ENCODE data around the gene MUC3A.
"Not testable (repeated sequence)": the region's sequence is repeated elsewhere in the genome, so short reads cannot be mapped to it uniquely, and the experiment has no call there.

The MUC3A gene

DNA sequence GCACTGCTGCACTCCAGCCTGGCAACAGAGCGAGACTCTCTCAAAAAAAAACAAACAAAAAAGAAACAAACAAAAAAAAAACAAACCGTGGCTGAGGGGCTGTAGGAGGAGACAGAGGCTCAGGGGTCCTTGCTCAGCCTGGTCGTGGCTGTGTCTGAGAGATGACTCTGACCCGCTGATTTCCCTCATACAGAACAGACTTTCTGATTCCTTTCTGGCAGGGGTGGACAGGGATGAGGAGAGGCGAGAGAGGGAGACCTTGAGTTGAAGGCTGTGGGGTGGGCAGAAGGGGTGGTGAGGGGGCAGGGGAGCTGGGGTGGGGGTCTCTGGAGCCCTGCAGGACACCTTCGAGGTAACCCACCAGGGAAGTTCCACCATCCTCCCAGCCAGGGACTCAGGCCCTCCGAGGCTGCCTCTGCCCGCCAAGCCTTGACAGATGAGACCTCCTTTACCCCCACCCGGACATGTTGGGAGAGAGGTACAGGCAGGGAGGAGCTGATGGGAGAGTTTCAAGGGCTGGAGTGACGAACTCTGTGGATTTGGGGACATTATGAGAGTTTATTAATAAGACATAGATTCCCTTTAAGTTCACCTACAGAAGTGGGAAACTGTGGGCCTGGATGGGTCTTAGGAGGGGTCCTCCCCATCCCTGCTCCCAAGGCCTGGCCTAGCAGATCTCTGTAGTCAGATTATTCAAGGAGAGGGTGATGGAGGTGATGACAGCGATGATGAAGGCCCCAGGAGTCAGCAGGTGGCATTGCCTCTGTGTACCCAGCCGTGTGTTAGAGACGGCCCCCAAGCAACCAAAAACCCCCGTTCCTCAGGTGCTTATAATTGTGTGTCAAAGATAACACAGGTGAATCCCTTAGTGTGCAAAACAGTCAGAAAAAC, 22.0 kb downstream of the MUC3A start:
- DNase-seq (ENCODE audit: low spot score), result no peak

GRCh38 chr7:100972002-100972347, 22.6 kb downstream of the MUC3A start:
- DNase-seq (ENCODE audit: low spot score), result no peak

- DNase-seq (ENCODE audit: low spot score), result no peak
These were observed 24.7 kb downstream of the MUC3A start for GRCh38 chr7:100974021-100974420.

GRCh38 chr7:100975371-100975821, 26.1 kb downstream of the MUC3A start:
- DNase-seq (ENCODE audit: low spot score), result no peak

GRCh38 chr7:100978300-100978699, 29.0 kb downstream of the MUC3A start:
- DNase-seq (ENCODE audit: low spot score), result no peak

GRCh38 chr7:100983451-100984187, 34.3 kb downstream of the MUC3A start:
- DNase-seq (ENCODE audit: low spot score), result no peak

GRCh38 chr7:100984241-100984918, 35.0 kb downstream of the MUC3A start:
- not testable (repeated sequence) for DNase-seq (ENCODE audit: low spot score)

GRCh38 chr7:100985033-100985797, 35.9 kb downstream of the MUC3A start:
- DNase-seq (ENCODE audit: low spot score), result not testable (repeated sequence)

DNA sequence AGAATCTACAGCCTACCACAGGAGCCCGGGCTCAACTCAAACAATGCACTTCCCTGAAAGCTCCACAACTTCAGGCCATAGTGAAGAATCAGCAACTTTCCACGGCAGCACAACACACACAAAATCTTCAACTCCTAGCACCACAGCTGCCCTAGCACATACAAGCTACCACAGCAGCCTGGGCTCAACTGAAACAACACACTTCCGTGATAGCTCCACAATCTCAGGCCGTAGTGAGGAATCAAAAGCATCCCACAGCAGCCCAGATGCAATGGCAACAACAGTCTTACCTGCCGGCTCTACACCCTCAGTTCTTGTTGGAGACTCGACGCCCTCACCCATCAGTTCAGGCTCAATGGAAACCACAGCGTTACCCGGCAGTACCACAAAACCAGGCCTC, 42.3 kb downstream of the MUC3A start:
- DNase-seq (ENCODE audit: low spot score), result no peak

DNA sequence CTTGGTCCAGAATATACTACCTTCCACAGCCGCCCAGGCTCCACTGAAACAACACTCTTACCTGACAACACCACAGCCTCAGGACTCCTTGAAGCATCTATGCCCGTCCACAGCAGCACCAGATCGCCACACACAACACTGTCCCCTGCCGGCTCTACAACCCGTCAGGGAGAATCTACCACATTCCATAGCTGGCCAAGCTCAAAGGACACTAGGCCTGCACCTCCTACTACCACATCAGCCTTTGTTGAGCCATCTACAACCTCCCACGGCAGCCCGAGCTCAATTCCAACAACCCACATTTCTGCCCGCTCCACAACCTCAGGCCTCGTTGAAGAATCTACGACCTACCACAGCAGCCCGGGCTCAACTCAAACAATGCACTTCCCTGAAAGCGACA, 42.9 kb downstream of the MUC3A start:
- not testable (repeated sequence) for DNase-seq (ENCODE audit: low spot score)

DNA sequence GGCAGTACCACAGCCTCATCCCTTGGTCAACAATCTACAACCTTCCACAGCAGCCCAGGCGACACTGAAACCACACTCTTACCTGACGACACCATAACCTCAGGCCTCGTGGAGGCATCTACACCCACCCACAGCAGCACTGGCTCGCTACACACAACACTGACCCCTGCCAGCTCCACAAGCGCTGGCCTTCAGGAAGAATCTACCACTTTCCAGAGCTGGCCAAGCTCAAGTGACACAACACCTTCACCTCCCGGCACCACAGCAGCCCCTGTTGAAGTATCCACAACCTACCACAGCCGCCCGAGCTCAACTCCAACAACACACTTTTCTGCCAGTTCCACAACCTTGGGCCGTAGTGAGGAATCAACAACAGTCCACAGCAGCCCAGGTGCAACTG, 45.3 kb downstream of the MUC3A start:
- not testable (repeated sequence) for DNase-seq (ENCODE audit: low spot score)

- DNase-seq (ENCODE audit: low spot score), result not testable (repeated sequence)
These were observed 49.2 kb downstream of the MUC3A start for GRCh38 chr7:100998530-100998929.

DNA sequence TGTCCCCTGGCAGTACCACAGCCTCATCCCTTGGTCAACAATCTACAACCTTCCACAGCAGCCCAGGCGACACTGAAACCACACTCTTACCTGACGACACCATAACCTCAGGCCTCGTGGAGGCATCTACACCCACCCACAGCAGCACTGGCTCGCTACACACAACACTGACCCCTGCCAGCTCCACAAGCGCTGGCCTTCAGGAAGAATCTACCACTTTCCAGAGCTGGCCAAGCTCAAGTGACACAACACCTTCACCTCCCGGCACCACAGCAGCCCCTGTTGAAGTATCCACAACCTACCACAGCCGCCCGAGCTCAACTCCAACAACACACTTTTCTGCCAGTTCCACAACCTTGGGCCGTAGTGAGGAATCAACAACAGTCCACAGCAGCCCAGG, 50.0 kb downstream of the MUC3A start:
- not testable (repeated sequence) for DNase-seq (ENCODE audit: low spot score)

- DNase-seq (ENCODE audit: low spot score), result not testable (repeated sequence)
These were observed 50.7 kb downstream of the MUC3A start for GRCh38 chr7:101000025-101000424.

- DNase-seq (ENCODE audit: low spot score), result not testable (repeated sequence)
These were observed 53.0 kb downstream of the MUC3A start for GRCh38 chr7:101002333-101002732.

GRCh38 chr7:101007361-101007760, 58.0 kb downstream of the MUC3A start:
- DNase-seq (ENCODE audit: low spot score), result not testable (repeated sequence)

DNA sequence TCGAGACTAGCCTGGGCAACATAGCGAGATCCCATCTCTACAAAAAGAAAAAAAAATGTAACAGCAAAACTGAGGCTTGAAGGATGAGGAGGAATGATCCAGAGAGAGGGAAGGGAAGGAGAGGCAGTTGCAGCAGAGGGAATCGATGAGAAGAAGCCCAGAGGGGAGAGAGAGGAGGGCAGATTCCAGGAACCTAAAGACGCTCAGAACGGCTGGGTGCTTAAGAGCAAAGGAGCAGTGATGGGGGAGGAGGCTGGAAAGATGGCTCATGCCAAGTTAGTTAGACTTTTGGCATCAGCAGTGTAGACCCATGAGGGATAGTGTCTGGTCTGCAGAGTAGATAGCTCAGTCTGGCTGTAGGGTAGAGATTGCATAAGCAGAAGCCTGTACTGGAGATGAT, 60.3 kb downstream of the MUC3A start:
- DNase-seq (ENCODE audit: low spot score), result no peak

DNA sequence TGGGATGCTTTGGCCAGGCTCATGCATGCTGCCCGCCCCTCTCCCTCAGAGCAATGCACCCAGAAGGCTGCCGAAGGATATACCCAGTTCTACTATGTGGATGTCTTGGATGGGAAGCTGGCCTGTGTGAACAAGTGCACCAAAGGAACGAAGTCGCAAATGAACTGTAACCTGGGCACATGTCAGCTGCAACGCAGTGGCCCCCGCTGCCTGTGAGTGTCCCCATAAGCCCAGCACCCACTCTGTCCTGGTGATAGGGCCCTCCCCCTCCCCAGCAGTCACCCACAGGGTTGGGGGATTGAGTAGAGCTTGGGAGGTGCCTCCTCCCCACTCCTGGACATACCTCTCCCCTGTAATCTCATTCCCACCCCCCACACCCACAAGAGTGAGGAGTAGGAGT, 63.6 kb downstream of the MUC3A start:
- no peak for DNase-seq (ENCODE audit: low spot score)

DNA sequence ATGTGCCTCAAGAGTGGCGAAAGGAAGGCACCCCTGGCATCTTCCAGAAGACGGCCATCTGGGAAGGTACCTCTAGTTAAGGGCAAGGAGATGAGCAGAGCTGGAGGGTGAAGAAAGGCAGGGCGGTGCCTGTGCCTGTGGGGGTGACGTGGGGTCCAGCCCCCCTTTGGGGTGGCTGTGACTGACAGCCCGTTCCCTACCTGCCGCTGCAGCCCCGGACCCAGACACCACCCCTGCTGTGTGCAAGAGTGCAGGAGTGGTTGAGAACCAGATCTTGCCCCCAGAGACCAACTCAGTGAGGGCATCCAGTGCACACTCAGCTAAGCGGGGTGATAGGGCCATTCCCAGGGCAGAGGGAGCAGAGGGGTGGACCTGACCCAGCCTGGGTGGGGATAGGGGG, 66.3 kb downstream of the MUC3A start:
- DNase-seq (ENCODE audit: low spot score), result no peak

GRCh38 chr7:101017064-101017777, 67.9 kb downstream of the MUC3A start:
- no peak for DNase-seq (ENCODE audit: low spot score)

Measured in putamen (tissue), 1 donor.